MM.1S (cell line): ENCODE results near the gene CFAP73.

Experiments
- DNase-seq: peaks from one replicate; pipeline ENCODE4 v3.0.0-alpha.2; 2015
- H2AFZ ChIP-seq: fragments of 300-600 bp; sonication (generic); 2 replicates; pipeline ENCODE4 v1.6.0; 2016; ENCODE audit warnings: antibody characterized with exemption, low read length
- H3F3A ChIP-seq: fragments of 300-600 bp; sonication (generic); 2 replicates; pipeline ENCODE4 v1.6.1; 2016; ENCODE audit warnings: mild to moderate bottlenecking, antibody characterized with exemption, low read length, moderate library complexity, mixed read lengths; ENCODE audit not compliant: insufficient read depth
- H3K27ac ChIP-seq: fragments of 300-600 bp; sonication (generic); 2 replicates; pipeline ENCODE4 v1.5.1; 2016; ENCODE audit warnings: mild to moderate bottlenecking, low read length
- H3K27me3 ChIP-seq: fragments of 300-600 bp; sonication (generic); replicated peaks from 2 replicates; pipeline ENCODE4 v1.6.0; 2016; ENCODE audit warnings: low read length; ENCODE audit not compliant: insufficient read depth
- H3K36me3 ChIP-seq: fragments of 300-600 bp; sonication (generic); replicated peaks from 2 replicates; pipeline ENCODE4 v1.6.1; 2016; ENCODE audit warnings: mild to moderate bottlenecking, low read length, mixed read lengths; ENCODE audit not compliant: insufficient read depth
- H3K4me1 ChIP-seq: fragments of 300-600 bp; sonication (generic); 2 replicates; pipeline ENCODE4 v1.6.1; 2016; ENCODE audit warnings: low read length, mixed read lengths
- H3K4me2 ChIP-seq: fragments of 300-600 bp; sonication (generic); 2 replicates; pipeline ENCODE4 v1.6.0; 2016; ENCODE audit warnings: low read depth, low read length
- H3K4me3 ChIP-seq: fragments of 300-600 bp; sonication (generic); 2 replicates; pipeline ENCODE4 v1.5.1; 2016; ENCODE audit warnings: low read length, mixed read lengths
- H3K79me2 ChIP-seq: fragments of 300-600 bp; sonication (generic); 2 replicates; pipeline ENCODE4 v1.6.1; 2016; ENCODE audit warnings: mixed run types, low read length, mixed read lengths
- H3K9ac ChIP-seq: fragments of 300-600 bp; sonication (generic); 2 replicates; pipeline ENCODE4 v1.6.1; 2016; ENCODE audit warnings: low read length, mixed read lengths
- H3K9me2 ChIP-seq: fragments of 300-600 bp; sonication (generic); replicated peaks from 2 replicates; pipeline ENCODE4 v1.6.1; 2016; ENCODE audit warnings: mild to moderate bottlenecking, low read length, mixed read lengths; ENCODE audit not compliant: insufficient read depth
- H3K9me3 ChIP-seq: fragments of 300-600 bp; sonication (generic); replicated peaks from 2 replicates; pipeline ENCODE4 v1.6.1; 2016; ENCODE audit warnings: mild to moderate bottlenecking, low read length, mixed read lengths; ENCODE audit not compliant: insufficient read depth
- H4K20me1 ChIP-seq: fragments of 300-600 bp; sonication (generic); 2 replicates; pipeline ENCODE4 v1.6.1; 2016; ENCODE audit warnings: mild to moderate bottlenecking, low read length, moderate library complexity, mixed read lengths; ENCODE audit not compliant: insufficient read depth
- EZH2 ChIP-seq: fragments of 300-600 bp; sonication (generic); optimal IDR thresholded peaks from 2 replicates; pipeline ENCODE3; 2017; ENCODE audit warnings: low read depth, mild to moderate bottlenecking, antibody characterized with exemption, low read length, mixed read lengths
- EZH2phosphoT487 ChIP-seq: fragments of 300-600 bp; sonication (generic); IDR thresholded peaks from 2 replicates; pipeline ENCODE4 v1.6.1; 2018; ENCODE audit warnings: antibody characterized with exemption, low read length
- TF ChIP-seq, protein P1 (sequence below): fragments of 300-600 bp; sonication (generic); IDR thresholded peaks from 2 replicates; pipeline ENCODE4 v1.5.1; 2016; ENCODE audit warnings: antibody characterized with exemption, low read length, mixed read lengths

Gene CFAP73

GRCh38 chr12:113184098-113184899 lies 34.8 kb downstream of the CFAP73 start:
- peak overlapping the region; percentile 79; the same call in 1 of the 2 replicates for H3K27ac ChIP-seq

GRCh38 chr12:113184900-113185179 lies 35.3 kb downstream of the CFAP73 start:
- peak overlapping the region; percentile 62; the same call in 1 of the 2 replicates for H3K4me2 ChIP-seq
- H3K4me3 ChIP-seq, result peak overlapping the region; percentile 88
- peak overlapping the region; percentile 98 for H3K9ac ChIP-seq
- no peaks in the 10 kb centered on the region for H3K9me3 ChIP-seq
- TF ChIP-seq, protein P1, sequence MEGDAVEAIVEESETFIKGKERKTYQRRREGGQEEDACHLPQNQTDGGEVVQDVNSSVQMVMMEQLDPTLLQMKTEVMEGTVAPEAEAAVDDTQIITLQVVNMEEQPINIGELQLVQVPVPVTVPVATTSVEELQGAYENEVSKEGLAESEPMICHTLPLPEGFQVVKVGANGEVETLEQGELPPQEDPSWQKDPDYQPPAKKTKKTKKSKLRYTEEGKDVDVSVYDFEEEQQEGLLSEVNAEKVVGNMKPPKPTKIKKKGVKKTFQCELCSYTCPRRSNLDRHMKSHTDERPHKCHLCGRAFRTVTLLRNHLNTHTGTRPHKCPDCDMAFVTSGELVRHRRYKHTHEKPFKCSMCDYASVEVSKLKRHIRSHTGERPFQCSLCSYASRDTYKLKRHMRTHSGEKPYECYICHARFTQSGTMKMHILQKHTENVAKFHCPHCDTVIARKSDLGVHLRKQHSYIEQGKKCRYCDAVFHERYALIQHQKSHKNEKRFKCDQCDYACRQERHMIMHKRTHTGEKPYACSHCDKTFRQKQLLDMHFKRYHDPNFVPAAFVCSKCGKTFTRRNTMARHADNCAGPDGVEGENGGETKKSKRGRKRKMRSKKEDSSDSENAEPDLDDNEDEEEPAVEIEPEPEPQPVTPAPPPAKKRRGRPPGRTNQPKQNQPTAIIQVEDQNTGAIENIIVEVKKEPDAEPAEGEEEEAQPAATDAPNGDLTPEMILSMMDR, result no peak
- TF ChIP-seq EZH2 (no peak), EZH2phosphoT487 (no peak)
- peaks cover 5% of the 10 kb centered on the region; the same call in 1 of the 2 replicates for H3K4me1 ChIP-seq
- peak overlapping the region; percentile 74 for H2AFZ ChIP-seq
- peak overlapping the region; percentile 79 for H3K27ac ChIP-seq
- H4K20me1 ChIP-seq, result no peaks in the 10 kb centered on the region
- peak; percentile 80 for DNase-seq
- H3K36me3 ChIP-seq, result no peaks in the 10 kb centered on the region
- H3K27me3 ChIP-seq, result no peaks in the 10 kb centered on the region
- H3K79me2 ChIP-seq, result peaks cover 46% of the 10 kb centered on the region
- H3K9me2 ChIP-seq, result no peaks in the 10 kb centered on the region
- no peaks in the 10 kb centered on the region for H3F3A ChIP-seq

More at GRCh38 chr12:113184098-113184899, 34.8 kb downstream of the CFAP73 start:
- Histone ChIP-seq H4K20me1 (no peaks in the 10 kb centered on the region), H3K4me3 (peak overlapping the region; percentile 88), H2AFZ (no peak overlapping the region; the same call in 1 of the 2 replicates), H3K9me3 (no peaks in the 10 kb centered on the region), H3K36me3 (no peaks in the 10 kb centered on the region), H3F3A (no peaks in the 10 kb centered on the region), H3K79me2 (peaks cover 46% of the 10 kb centered on the region), H3K27me3 (no peaks in the 10 kb centered on the region), H3K9ac (peak overlapping the region; percentile 98), H3K9me2 (no peaks in the 10 kb centered on the region), H3K4me1 (peaks cover 5% of the 10 kb centered on the region; the same call in 1 of the 2 replicates), H3K4me2 (peak overlapping the region; percentile 62; the same call in 1 of the 2 replicates)
- no peak for TF ChIP-seq EZH2
- TF ChIP-seq EZH2phosphoT487, result no peak
- TF ChIP-seq, protein P1, result no peak
- no peak for DNase-seq

GRCh38 chr12:113185180-113186032 lies 35.9 kb downstream of the CFAP73 start, which contains the start of the genes DDX54 and RITA1:
DDX54 (minus strand) TSS chr12:113185478; CDS start chr12:113185451, 27 bp downstream.
RITA1 (plus strand) TSS chr12:113185721; CDS start chr12:113186747, 1,026 bp downstream.
- peaks cover 5% of the 10 kb centered on the region; the same call in 1 of the 2 replicates for H3K4me1 ChIP-seq
- no peaks in the 10 kb centered on the region for H3K36me3 ChIP-seq
- peak within 1 kb of the TSS; percentile 98 for H3K9ac ChIP-seq

More at GRCh38 chr12:113185180-113186032, 35.9 kb downstream of the CFAP73 start, which contains the start of the genes DDX54 and RITA1:
- H4K20me1 ChIP-seq, result no peaks in the 10 kb centered on the region
- H3K4me3 ChIP-seq, result peak within 1 kb of the TSS; percentile 88
- peak; percentile 69 for DNase-seq
- peak within 1 kb of the TSS; percentile 79 for H3K27ac ChIP-seq
- no peaks in the 10 kb centered on the region for H3F3A ChIP-seq
- no peaks in the 10 kb centered on the region for H3K9me3 ChIP-seq
- no peaks in the 10 kb centered on the region for H3K9me2 ChIP-seq
- H3K79me2 ChIP-seq, result peaks cover 46% of the 10 kb centered on the region
- TF ChIP-seq EZH2 (no peak), EZH2phosphoT487 (no peak)
- TF ChIP-seq, protein P1, result no peak
- H3K4me2 ChIP-seq, result peak within 1 kb of the TSS; percentile 66; the same call in 1 of the 2 replicates
- peak within 1 kb of the TSS; percentile 74 for H2AFZ ChIP-seq
- no peaks in the 10 kb centered on the region for H3K27me3 ChIP-seq
